WTC11 (cell line): ENCODE data around the gene MATR3. TPM values are rescaled to one million over a fixed set of nuclear protein-coding genes. Genes with fewer than 3 reads are reported as not detected.

Experiments used
- ATAC-seq: fragments of 200-7000 bp; cut with Tn5 transposase; 2 replicates; pipeline ENCODE4 v1.10.0; 2021; ENCODE audit warnings: mild to moderate bottlenecking, moderate library complexity
- Bru-seq: library from RNA; stranded (reverse); fragments of 400-500 nt; gene quantifications from one replicate; lab custom pipeline; 2021; lab: Mats Ljungman, UMichigan
- CTCF ChIA-PET: fragments of 300-600 bp; sonication (Branson Sonifier 250); formaldehyde crosslinking; loops from one replicate; lab custom pipeline; 2021; ENCODE audit warnings: antibody characterized with exemption; lab: Charles Lee
- POLR2A ChIA-PET: fragments of 350-600 bp; sonication (Branson Sonifier 250); formaldehyde crosslinking; loops from one replicate; lab custom pipeline; 2021; ENCODE audit warnings: antibody characterized with exemption; lab: Charles Lee
- DNase-seq: peaks from one replicate; pipeline ENCODE4 v3.0.0; 2021; ENCODE audit warnings: low spot score
- H3K27ac Mint-ChIP-seq: 2 replicates; pipeline ENCODE4 v1.8.0; 2021; ENCODE audit warnings: mixed read lengths
- H3K27me3 Mint-ChIP-seq: 2 replicates; pipeline ENCODE4 v1.8.0; 2021; ENCODE audit warnings: low read depth, mild to moderate bottlenecking, moderate library complexity, mixed read lengths
- H3K36me3 Mint-ChIP-seq: 2 replicates; pipeline ENCODE4 v1.8.0; 2021; ENCODE audit warnings: mixed read lengths
- H3K4me1 Mint-ChIP-seq: 2 replicates; pipeline ENCODE4 v1.8.0; 2022; ENCODE audit warnings: mixed read lengths
- H3K4me3 Mint-ChIP-seq: 2 replicates; pipeline ENCODE4 v1.8.0; 2021; ENCODE audit warnings: mild to moderate bottlenecking, moderate library complexity, mixed read lengths
- H3K9me3 Mint-ChIP-seq: 2 replicates; pipeline ENCODE4 v1.8.0; 2021; ENCODE audit warnings: mixed read lengths
- CREB1 ChIP-seq: sonication (generic); formaldehyde crosslinking; IDR thresholded peaks from 2 replicates; pipeline ENCODE4 v1.8.0; 2023; ENCODE audit warnings: mild to moderate bottlenecking, missing genetic modification reagents
- ETV6 ChIP-seq: sonication (generic); formaldehyde crosslinking; IDR thresholded peaks from 2 replicates; pipeline ENCODE4 v1.8.1; 2022; ENCODE audit warnings: mild to moderate bottlenecking, missing genetic modification reagents
- GABPB1 ChIP-seq: sonication (generic); formaldehyde crosslinking; IDR thresholded peaks from 2 replicates; pipeline ENCODE4 v1.8.1; 2023; ENCODE audit warnings: mild to moderate bottlenecking, missing genetic modification reagents
- MXD4 ChIP-seq: fragments of 250-450 bp; sonication (Bioruptor Pico); IDR thresholded peaks from 2 replicates; pipeline ENCODE4 v1.8.0; 2021; ENCODE audit warnings: mild to moderate bottlenecking, moderate library complexity, borderline replicate concordance
- NFYB ChIP-seq: sonication (generic); formaldehyde crosslinking; conservative IDR thresholded peaks from 2 replicates; pipeline ENCODE4 v1.8.0; 2022; ENCODE audit warnings: low read depth, missing genetic modification reagents
- NR2C2 ChIP-seq: sonication (generic); formaldehyde crosslinking; IDR thresholded peaks from 2 replicates; pipeline ENCODE4 v1.8.0; 2022; ENCODE audit warnings: mild to moderate bottlenecking, missing genetic modification reagents
- RELA ChIP-seq: sonication (generic); formaldehyde crosslinking; IDR thresholded peaks from 2 replicates; pipeline ENCODE4 v1.8.1; 2022; ENCODE audit warnings: missing genetic modification reagents, mild to moderate bottlenecking, borderline replicate concordance
- SP1 ChIP-seq: sonication (generic); formaldehyde crosslinking; conservative IDR thresholded peaks from 2 replicates; pipeline ENCODE4 v1.8.1; 2022; ENCODE audit warnings: missing genetic modification reagents
- TEAD1 ChIP-seq: sonication (generic); formaldehyde crosslinking; IDR thresholded peaks from 2 replicates; pipeline ENCODE4 v1.8.0; 2022; ENCODE audit warnings: mild to moderate bottlenecking, missing genetic modification reagents
- ZBTB21 ChIP-seq: sonication (generic); formaldehyde crosslinking; IDR thresholded peaks from 2 replicates; pipeline ENCODE4 v1.8.1; 2023; ENCODE audit warnings: mild to moderate bottlenecking, missing genetic modification reagents, borderline replicate concordance
- long read RNA-seq, 3 experiments: library from RNA in 1 of 3; library from capped mRNA in 1 of 3; library from polyadenylated mRNA in 1 of 3; unstranded in 2 of 3; stranded (forward) in 1 of 3; transcript quantifications; one replicate each; pipeline ENCODE4 v2.0.0, GENCODE V29; 2021
- total RNA-seq: library from RNA; stranded (reverse); gene quantifications from 3 replicates; pipeline ENCODE4 v1.2.3, GENCODE V29; 2021
- TF ChIP-seq, protein P1 (sequence below): sonication (generic); formaldehyde crosslinking; IDR thresholded peaks from 2 replicates; pipeline ENCODE4 v1.8.1; 2022; ENCODE audit warnings: mild to moderate bottlenecking, moderate library complexity, missing genetic modification reagents
- TF ChIP-seq, protein P2 (sequence below): sonication (generic); formaldehyde crosslinking; IDR thresholded peaks from 2 replicates; pipeline ENCODE4 v1.8.1; 2023; ENCODE audit warnings: mild to moderate bottlenecking, moderate library complexity, missing genetic modification reagents
- TF ChIP-seq, protein P3 (sequence below): sonication (generic); formaldehyde crosslinking; IDR thresholded peaks from 2 replicates; pipeline ENCODE4 v1.8.1; 2023; ENCODE audit warnings: mild to moderate bottlenecking, missing genetic modification reagents, moderate library complexity
- TF ChIP-seq, protein P4 (sequence below): sonication (generic); formaldehyde crosslinking; IDR thresholded peaks from 2 replicates; pipeline ENCODE4 v1.8.0; 2022; ENCODE audit warnings: mild to moderate bottlenecking, missing genetic modification reagents
- TF ChIP-seq, protein P5 (sequence below): sonication (generic); formaldehyde crosslinking; IDR thresholded peaks from 2 replicates; pipeline ENCODE4 v1.8.1; 2022; ENCODE audit warnings: mild to moderate bottlenecking, missing genetic modification reagents, moderate library complexity, borderline replicate concordance
- TF ChIP-seq, protein P6 (sequence below): sonication (generic); formaldehyde crosslinking; IDR thresholded peaks from 2 replicates; pipeline ENCODE4 v1.8.1; 2023; ENCODE audit warnings: mild to moderate bottlenecking, missing genetic modification reagents, moderate library complexity
- TF ChIP-seq, protein P7 (sequence below): fragments of 250-450 bp; sonication (Bioruptor Pico); IDR thresholded peaks from 2 replicates; pipeline ENCODE4 v1.9.0; 2021; ENCODE audit warnings: mild to moderate bottlenecking, borderline replicate concordance

MATR3 gene, protein sequence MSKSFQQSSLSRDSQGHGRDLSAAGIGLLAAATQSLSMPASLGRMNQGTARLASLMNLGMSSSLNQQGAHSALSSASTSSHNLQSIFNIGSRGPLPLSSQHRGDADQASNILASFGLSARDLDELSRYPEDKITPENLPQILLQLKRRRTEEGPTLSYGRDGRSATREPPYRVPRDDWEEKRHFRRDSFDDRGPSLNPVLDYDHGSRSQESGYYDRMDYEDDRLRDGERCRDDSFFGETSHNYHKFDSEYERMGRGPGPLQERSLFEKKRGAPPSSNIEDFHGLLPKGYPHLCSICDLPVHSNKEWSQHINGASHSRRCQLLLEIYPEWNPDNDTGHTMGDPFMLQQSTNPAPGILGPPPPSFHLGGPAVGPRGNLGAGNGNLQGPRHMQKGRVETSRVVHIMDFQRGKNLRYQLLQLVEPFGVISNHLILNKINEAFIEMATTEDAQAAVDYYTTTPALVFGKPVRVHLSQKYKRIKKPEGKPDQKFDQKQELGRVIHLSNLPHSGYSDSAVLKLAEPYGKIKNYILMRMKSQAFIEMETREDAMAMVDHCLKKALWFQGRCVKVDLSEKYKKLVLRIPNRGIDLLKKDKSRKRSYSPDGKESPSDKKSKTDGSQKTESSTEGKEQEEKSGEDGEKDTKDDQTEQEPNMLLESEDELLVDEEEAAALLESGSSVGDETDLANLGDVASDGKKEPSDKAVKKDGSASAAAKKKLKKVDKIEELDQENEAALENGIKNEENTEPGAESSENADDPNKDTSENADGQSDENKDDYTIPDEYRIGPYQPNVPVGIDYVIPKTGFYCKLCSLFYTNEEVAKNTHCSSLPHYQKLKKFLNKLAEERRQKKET
- total RNA-seq (228 to 290 TPM (median 233 TPM) in 3 replicates), Bru-seq, nascent RNA (percentile 98 among the genes with signal in this experiment)
- long read RNA-seq, experiment 1, full-length matches to known transcripts: 1,370 of 2,067 reads
- long read RNA-seq, experiment 1, partial matches to known transcripts: 267 of 2,067 reads
- long read RNA-seq, experiment 1, other reads (novel, unspliced or antisense): 430 of 2,067 reads
- long read RNA-seq, experiment 2, full-length matches to known transcripts: 94 of 400 reads
- long read RNA-seq, experiment 2, partial matches to known transcripts: 236 of 400 reads
- long read RNA-seq, experiment 2, other reads (novel, unspliced or antisense): 70 of 400 reads
- long read RNA-seq, experiment 3, full-length matches to known transcripts: 58 of 160 reads
- long read RNA-seq, experiment 3, partial matches to known transcripts: 65 of 160 reads
- long read RNA-seq, experiment 3, other reads (novel, unspliced or antisense): 37 of 160 reads

DNA sequence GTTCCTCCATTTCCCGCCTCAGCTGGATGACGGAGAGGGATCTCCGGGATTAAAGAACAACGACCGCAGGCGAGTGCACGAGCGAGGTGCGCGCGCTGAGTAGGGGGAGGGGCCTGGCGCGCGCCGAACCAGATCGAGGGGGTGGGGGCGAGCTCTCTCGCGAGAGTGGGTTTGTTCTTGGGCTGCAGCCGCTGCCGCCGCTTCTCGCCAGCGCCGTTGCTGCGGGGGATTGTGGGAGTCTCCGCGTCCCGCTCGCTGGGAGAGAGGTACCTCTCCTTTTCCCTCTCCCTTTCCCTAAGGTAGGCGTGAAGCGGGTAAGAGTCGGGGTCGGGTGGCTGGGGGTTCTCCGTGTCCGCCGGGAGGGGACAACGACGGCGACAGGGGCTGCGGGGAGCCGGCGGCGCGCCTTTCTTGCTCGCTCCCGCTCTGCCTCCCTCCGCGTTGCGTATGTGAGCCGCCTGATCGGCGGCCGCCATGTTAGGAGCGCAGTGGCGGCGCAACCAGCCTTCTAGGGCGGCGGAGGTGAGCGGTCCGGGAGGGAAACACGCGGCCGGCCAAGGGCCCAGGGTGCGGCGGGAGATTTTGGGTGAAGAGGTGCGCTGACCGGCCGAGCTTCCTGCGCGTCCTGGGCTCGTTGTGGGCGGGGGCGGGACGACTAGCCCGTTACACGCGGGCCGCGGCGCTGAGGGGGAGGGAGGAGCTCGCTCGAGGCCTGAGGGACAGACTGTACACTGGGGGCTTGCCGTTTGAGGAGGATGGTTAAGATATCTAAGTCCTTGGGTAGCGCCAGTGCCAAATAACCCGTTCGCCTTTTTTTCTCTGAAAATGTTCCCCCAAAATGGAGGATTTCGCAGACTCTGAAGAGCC, at the start of gene MATR3:
Gene MATR3 (plus strand): TSS at position 234 of the 867 bp plus-strand sequence. CDS start 13,676 bp downstream, outside the sequence.
- POLR2A ChIA-PET: interaction anchor here (0.5 to 2.6 kb wide), 24 partner anchors 9 to 1354 kb away, joined by 3 to 34 read pairs (median 4); partner anchors contain the start of genes ETF1, HSPA9, IK and PAIP2
- H3K36me3 Mint-ChIP-seq: peaks cover 34% of the 10 kb centered on the region
- DNase-seq (peak; percentile 96), ATAC-seq (peak; percentile 85)
- peak within 1 kb of the TSS; percentile 99 for H3K4me3 Mint-ChIP-seq
- peaks cover 36% of the 10 kb centered on the region for H3K4me1 Mint-ChIP-seq
- H3K9me3 Mint-ChIP-seq: 0 out of 2 replicates have a peak, but pooled peaks cover 5% of the 10 kb centered on the region
- CTCF ChIA-PET: interaction anchor here (0.9 to 1.3 kb wide), 4 partner anchors 25 to 504 kb away, joined by 3 to 4 read pairs (median 4); partner anchors contain the start of gene PAIP2
- peak within 1 kb of the TSS; percentile 99 for H3K27ac Mint-ChIP-seq
- no peaks in the 10 kb centered on the region for H3K27me3 Mint-ChIP-seq
- TF ChIP-seq ETV6 (CRISPR knock-in tag) (peak; percentile 61; the same call in 1 of the 2 replicates), TEAD1 (CRISPR knock-in tag) (peak; percentile 93), MXD4 (no peak), NFYB (CRISPR knock-in tag) (no peak; the same call in 1 of the 2 replicates), NR2C2 (CRISPR knock-in tag) (no peak), RELA (CRISPR knock-in tag) (peak; percentile 19; the same call in 1 of the 2 replicates), GABPB1 (CRISPR knock-in tag) (peak; percentile 21), CREB1 (CRISPR knock-in tag) (no peak), ZBTB21 (CRISPR knock-in tag) (0 out of 2 replicates have a peak, but pooled peaks have one; percentile 26), SP1 (CRISPR knock-in tag) (peak; percentile 74)
- TF ChIP-seq, protein P1, sequence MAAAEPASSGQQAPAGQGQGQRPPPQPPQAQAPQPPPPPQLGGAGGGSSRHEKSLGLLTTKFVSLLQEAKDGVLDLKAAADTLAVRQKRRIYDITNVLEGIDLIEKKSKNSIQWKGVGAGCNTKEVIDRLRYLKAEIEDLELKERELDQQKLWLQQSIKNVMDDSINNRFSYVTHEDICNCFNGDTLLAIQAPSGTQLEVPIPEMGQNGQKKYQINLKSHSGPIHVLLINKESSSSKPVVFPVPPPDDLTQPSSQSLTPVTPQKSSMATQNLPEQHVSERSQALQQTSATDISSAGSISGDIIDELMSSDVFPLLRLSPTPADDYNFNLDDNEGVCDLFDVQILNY (CRISPR knock-in tag): peak; percentile 92
- TF ChIP-seq, protein P2, sequence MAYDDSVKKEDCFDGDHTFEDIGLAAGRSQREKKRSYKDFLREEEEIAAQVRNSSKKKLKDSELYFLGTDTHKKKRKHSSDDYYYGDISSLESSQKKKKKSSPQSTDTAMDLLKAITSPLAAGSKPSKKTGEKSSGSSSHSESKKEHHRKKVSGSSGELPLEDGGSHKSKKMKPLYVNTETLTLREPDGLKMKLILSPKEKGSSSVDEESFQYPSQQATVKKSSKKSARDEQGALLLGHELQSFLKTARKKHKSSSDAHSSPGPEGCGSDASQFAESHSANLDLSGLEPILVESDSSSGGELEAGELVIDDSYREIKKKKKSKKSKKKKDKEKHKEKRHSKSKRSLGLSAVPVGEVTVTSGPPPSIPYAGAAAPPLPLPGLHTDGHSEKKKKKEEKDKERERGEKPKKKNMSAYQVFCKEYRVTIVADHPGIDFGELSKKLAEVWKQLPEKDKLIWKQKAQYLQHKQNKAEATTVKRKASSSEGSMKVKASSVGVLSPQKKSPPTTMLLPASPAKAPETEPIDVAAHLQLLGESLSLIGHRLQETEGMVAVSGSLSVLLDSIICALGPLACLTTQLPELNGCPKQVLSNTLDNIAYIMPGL: peak; percentile 87
- TF ChIP-seq, protein P3, sequence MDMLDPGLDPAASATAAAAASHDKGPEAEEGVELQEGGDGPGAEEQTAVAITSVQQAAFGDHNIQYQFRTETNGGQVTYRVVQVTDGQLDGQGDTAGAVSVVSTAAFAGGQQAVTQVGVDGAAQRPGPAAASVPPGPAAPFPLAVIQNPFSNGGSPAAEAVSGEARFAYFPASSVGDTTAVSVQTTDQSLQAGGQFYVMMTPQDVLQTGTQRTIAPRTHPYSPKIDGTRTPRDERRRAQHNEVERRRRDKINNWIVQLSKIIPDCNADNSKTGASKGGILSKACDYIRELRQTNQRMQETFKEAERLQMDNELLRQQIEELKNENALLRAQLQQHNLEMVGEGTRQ (CRISPR knock-in tag): no peak
- TF ChIP-seq, protein P4, sequence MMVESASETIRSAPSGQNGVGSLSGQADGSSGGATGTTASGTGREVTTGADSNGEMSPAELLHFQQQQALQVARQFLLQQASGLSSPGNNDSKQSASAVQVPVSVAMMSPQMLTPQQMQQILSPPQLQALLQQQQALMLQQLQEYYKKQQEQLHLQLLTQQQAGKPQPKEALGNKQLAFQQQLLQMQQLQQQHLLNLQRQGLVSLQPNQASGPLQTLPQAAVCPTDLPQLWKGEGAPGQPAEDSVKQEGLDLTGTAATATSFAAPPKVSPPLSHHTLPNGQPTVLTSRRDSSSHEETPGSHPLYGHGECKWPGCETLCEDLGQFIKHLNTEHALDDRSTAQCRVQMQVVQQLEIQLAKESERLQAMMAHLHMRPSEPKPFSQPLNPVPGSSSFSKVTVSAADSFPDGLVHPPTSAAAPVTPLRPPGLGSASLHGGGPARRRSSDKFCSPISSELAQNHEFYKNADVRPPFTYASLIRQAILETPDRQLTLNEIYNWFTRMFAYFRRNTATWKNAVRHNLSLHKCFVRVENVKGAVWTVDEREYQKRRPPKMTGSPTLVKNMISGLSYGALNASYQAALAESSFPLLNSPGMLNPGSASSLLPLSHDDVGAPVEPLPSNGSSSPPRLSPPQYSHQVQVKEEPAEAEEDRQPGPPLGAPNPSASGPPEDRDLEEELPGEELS: peak; percentile 66
- TF ChIP-seq, protein P5, sequence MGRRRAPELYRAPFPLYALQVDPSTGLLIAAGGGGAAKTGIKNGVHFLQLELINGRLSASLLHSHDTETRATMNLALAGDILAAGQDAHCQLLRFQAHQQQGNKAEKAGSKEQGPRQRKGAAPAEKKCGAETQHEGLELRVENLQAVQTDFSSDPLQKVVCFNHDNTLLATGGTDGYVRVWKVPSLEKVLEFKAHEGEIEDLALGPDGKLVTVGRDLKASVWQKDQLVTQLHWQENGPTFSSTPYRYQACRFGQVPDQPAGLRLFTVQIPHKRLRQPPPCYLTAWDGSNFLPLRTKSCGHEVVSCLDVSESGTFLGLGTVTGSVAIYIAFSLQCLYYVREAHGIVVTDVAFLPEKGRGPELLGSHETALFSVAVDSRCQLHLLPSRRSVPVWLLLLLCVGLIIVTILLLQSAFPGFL (CRISPR knock-in tag): 0 out of 2 replicates have a peak, but pooled peaks have one; percentile 2
- TF ChIP-seq, protein P6, sequence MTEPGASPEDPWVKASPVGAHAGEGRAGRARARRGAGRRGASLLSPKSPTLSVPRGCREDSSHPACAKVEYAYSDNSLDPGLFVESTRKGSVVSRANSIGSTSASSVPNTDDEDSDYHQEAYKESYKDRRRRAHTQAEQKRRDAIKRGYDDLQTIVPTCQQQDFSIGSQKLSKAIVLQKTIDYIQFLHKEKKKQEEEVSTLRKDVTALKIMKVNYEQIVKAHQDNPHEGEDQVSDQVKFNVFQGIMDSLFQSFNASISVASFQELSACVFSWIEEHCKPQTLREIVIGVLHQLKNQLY (CRISPR knock-in tag): peak; percentile 93; the same call in 1 of the 2 replicates
- TF ChIP-seq, protein P7, sequence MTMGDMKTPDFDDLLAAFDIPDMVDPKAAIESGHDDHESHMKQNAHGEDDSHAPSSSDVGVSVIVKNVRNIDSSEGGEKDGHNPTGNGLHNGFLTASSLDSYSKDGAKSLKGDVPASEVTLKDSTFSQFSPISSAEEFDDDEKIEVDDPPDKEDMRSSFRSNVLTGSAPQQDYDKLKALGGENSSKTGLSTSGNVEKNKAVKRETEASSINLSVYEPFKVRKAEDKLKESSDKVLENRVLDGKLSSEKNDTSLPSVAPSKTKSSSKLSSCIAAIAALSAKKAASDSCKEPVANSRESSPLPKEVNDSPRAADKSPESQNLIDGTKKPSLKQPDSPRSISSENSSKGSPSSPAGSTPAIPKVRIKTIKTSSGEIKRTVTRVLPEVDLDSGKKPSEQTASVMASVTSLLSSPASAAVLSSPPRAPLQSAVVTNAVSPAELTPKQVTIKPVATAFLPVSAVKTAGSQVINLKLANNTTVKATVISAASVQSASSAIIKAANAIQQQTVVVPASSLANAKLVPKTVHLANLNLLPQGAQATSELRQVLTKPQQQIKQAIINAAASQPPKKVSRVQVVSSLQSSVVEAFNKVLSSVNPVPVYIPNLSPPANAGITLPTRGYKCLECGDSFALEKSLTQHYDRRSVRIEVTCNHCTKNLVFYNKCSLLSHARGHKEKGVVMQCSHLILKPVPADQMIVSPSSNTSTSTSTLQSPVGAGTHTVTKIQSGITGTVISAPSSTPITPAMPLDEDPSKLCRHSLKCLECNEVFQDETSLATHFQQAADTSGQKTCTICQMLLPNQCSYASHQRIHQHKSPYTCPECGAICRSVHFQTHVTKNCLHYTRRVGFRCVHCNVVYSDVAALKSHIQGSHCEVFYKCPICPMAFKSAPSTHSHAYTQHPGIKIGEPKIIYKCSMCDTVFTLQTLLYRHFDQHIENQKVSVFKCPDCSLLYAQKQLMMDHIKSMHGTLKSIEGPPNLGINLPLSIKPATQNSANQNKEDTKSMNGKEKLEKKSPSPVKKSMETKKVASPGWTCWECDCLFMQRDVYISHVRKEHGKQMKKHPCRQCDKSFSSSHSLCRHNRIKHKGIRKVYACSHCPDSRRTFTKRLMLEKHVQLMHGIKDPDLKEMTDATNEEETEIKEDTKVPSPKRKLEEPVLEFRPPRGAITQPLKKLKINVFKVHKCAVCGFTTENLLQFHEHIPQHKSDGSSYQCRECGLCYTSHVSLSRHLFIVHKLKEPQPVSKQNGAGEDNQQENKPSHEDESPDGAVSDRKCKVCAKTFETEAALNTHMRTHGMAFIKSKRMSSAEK: peak; percentile 64; the same call in 1 of the 2 replicates
